ENCODE measurements around the gene MYMX. TPM values are rescaled to one million over a fixed set of nuclear protein-coding genes. Genes with fewer than 3 reads are reported as not detected.
A peak's percentile ranks its signal among the peaks of the same experiment; 100 is the strongest.

The MYMX gene
- total RNA-seq, 4 donors from 2014 or later, result not detected

DNA sequence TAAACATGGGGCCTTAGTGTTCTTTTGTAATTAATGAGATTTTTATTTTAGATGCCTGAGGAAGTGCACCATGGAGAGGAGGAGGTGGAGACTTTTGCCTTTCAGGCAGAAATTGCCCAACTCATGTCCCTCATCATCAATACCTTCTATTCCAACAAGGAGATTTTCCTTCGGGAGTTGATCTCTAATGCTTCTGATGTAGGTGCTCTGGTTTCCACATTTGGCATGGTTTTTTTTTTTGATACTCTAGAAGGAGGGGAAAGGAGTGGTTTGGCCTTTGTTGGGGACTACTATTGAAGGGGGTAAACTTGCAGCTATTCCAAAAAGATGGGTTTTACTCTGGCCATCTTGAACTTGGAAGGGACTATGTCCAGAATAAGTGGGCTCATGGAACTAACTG is 31.9 kb downstream of the MYMX start:
- H3K4me1 ChIP-seq, result peaks cover 16 to 66% (median 31%) of the 10 kb centered on the region in 3 donors
- intact Hi-C loops (cut with DNase I), result no loop called here
- peaks cover 33 to 54% (median 47%) of the 10 kb centered on the region in 3 donors for H3K36me3 ChIP-seq
- peak overlapping the region; percentile 96 to 99 (median 98) for H3K27ac ChIP-seq
- H3K9me3 ChIP-seq, result no peaks in the 10 kb centered on the region
- no peak for DNase-seq
- WGBS, 2 donors, result 0% methylated on average over 1 of the region's 1 CpG
- H3K27me3 ChIP-seq, result no peaks in the 10 kb centered on the region
- H3K4me3 ChIP-seq, result peak overlapping the region; percentile 81 to 94 (median 94)
- TF ChIP-seq POLR2A (IDR thresholded peaks at IDR 0.05), result no peak
- TF ChIP-seq, protein P1, sequence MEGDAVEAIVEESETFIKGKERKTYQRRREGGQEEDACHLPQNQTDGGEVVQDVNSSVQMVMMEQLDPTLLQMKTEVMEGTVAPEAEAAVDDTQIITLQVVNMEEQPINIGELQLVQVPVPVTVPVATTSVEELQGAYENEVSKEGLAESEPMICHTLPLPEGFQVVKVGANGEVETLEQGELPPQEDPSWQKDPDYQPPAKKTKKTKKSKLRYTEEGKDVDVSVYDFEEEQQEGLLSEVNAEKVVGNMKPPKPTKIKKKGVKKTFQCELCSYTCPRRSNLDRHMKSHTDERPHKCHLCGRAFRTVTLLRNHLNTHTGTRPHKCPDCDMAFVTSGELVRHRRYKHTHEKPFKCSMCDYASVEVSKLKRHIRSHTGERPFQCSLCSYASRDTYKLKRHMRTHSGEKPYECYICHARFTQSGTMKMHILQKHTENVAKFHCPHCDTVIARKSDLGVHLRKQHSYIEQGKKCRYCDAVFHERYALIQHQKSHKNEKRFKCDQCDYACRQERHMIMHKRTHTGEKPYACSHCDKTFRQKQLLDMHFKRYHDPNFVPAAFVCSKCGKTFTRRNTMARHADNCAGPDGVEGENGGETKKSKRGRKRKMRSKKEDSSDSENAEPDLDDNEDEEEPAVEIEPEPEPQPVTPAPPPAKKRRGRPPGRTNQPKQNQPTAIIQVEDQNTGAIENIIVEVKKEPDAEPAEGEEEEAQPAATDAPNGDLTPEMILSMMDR (IDR thresholded peaks at IDR 0.05), result no peak

DNA sequence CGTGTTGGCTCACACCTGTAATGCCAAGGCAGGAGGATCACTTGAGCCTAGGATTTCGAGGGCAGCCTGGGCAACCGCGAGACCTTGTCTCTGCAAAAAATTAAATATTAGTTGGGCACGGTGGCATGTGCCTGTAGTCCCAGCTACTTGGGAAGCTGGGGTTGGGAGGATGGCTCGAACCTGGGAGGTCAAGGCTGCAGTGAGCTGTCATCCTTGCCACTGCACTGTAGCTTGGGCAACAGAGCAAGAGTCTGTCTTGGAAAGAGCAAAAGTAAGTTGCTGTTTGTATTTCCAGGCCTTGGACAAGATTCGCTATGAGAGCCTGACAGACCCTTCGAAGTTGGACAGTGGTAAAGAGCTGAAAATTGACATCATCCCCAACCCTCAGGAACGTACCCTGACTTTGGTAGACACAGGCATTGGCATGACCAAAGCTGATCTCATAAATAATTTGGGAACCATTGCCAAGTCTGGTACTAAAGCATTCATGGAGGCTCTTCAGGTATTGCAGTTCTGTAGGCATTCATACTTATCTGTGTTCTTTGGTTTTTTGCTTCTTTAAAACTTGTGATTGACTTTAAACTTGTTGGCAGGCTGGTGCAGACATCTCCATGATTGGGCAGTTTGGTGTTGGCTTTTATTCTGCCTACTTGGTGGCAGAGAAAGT is 32.5 kb downstream of the MYMX start:
- intact Hi-C loops (cut with DNase I), result no loop called here
- H3K4me3 ChIP-seq, result peak overlapping the region in 2 of 4 donors; percentile 81 to 93
- WGBS, 2 donors, result 60 to 62% methylated on average over 7 to 9 of the region's 9 CpGs

DNA sequence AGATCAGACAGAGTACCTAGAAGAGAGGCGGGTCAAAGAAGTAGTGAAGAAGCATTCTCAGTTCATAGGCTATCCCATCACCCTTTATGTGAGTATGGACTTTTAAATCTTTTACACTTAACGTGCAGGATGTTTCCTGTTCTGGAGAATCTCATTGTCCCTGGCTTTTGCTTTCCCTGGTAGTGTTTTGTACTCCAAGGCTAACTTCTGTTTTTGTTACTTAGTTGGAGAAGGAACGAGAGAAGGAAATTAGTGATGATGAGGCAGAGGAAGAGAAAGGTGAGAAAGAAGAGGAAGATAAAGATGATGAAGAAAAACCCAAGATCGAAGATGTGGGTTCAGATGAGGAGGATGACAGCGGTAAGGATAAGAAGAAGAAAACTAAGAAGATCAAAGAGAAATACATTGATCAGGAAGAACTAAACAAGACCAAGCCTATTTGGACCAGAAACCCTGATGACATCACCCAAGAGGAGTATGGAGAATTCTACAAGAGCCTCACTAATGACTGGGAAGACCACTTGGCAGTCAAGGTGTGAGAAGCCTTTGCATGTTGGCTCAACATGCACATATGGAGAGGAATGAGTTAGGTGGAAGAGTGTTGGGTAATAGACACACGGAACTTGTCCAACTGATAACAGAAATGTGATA is 33.5 kb downstream of the MYMX start:
- DNase-seq, result no peak
- WGBS, 2 donors, result 62% methylated on average over 6 of the region's 6 CpGs
- Histone ChIP-seq H3K4me3 (no peak overlapping the region), H3K36me3 (peaks cover 41 to 70% (median 62%) of the 10 kb centered on the region in 3 donors), H3K27me3 (no peaks in the 10 kb centered on the region), H3K9me3 (no peaks in the 10 kb centered on the region), H3K27ac (no peak overlapping the region), H3K4me1 (peaks cover 16 to 81% (median 31%) of the 10 kb centered on the region in 3 donors)
- intact Hi-C loops (cut with DNase I), result loop anchor here (10.0 kb wide), 1 partner anchor 155 kb away; no protein-coding TSS in a partner anchor
- TF ChIP-seq POLR2A (IDR thresholded peaks at IDR 0.05), result no peak
- TF ChIP-seq, protein P1 (IDR thresholded peaks at IDR 0.05), result no peak

More for the DNA sequence above, 32.5 kb downstream of the MYMX start:
- DNase-seq, result no peak
- H3K36me3 ChIP-seq, result peaks cover 35 to 60% (median 52%) of the 10 kb centered on the region in 3 donors
- H3K9me3 ChIP-seq, result no peaks in the 10 kb centered on the region
- TF ChIP-seq, protein P1 (IDR thresholded peaks at IDR 0.05), result no peak
- TF ChIP-seq POLR2A (IDR thresholded peaks at IDR 0.05), result no peak
- no peaks in the 10 kb centered on the region for H3K27me3 ChIP-seq
- peaks cover 16 to 71% (median 31%) of the 10 kb centered on the region in 3 donors for H3K4me1 ChIP-seq
- H3K27ac ChIP-seq, result peak overlapping the region in 2 of 4 donors; percentile 97 to 99

DNA sequence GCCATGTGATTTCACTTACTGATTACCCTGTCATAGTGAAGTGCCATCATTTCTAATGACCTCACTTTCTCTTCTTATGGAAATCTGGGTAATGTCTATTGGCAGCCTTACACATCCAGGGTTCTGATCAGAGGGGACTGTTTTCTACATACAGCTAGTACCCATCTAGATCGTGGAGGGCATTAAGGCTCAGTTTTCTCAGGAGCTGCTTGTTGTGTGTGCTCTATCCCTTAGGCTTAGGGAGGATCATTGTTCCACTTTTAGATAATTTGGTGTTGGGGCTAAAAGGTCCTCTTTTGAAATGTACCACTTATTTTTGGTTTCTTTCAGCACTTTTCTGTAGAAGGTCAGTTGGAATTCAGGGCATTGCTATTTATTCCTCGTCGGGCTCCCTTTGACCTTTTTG is 34.0 kb downstream of the MYMX start:
- TF ChIP-seq, protein P1 (IDR thresholded peaks at IDR 0.05), result no peak
- TF ChIP-seq POLR2A (IDR thresholded peaks at IDR 0.05), result no peak
- Histone ChIP-seq H3K4me1 (peaks cover 14 to 81% (median 29%) of the 10 kb centered on the region in 3 donors), H3K4me3 (no peak overlapping the region), H3K27ac (no peak overlapping the region), H3K27me3 (no peaks in the 10 kb centered on the region), H3K36me3 (peaks cover 41 to 75% (median 63%) of the 10 kb centered on the region in 3 donors), H3K9me3 (no peaks in the 10 kb centered on the region)
- DNase-seq, result no peak
- WGBS, 2 donors, result 67 to 83% methylated on average over 3 of the region's 3 CpGs
- intact Hi-C loops (cut with DNase I), result loop anchor here (10.0 kb wide), 1 partner anchor 156 kb away; no protein-coding TSS in a partner anchor

All from esophagus squamous epithelium (tissue), 5 donors.